HG03280 (cell line): ENCODE data around the gene HEXD.
"Not testable (repeated sequence)": the region's sequence is repeated elsewhere in the genome, so short reads cannot be mapped to it uniquely, and the experiment has no call there.

ENCODE experiments used
- ATAC-seq: cut with Tn5 transposase; IDR thresholded peaks from one replicate; pipeline ENCODE4 v1.9.1; 2021; ENCODE audit warnings: mild to moderate bottlenecking, moderate library complexity; ENCODE audit not compliant: unreplicated experiment

Gene HEXD

DNA sequence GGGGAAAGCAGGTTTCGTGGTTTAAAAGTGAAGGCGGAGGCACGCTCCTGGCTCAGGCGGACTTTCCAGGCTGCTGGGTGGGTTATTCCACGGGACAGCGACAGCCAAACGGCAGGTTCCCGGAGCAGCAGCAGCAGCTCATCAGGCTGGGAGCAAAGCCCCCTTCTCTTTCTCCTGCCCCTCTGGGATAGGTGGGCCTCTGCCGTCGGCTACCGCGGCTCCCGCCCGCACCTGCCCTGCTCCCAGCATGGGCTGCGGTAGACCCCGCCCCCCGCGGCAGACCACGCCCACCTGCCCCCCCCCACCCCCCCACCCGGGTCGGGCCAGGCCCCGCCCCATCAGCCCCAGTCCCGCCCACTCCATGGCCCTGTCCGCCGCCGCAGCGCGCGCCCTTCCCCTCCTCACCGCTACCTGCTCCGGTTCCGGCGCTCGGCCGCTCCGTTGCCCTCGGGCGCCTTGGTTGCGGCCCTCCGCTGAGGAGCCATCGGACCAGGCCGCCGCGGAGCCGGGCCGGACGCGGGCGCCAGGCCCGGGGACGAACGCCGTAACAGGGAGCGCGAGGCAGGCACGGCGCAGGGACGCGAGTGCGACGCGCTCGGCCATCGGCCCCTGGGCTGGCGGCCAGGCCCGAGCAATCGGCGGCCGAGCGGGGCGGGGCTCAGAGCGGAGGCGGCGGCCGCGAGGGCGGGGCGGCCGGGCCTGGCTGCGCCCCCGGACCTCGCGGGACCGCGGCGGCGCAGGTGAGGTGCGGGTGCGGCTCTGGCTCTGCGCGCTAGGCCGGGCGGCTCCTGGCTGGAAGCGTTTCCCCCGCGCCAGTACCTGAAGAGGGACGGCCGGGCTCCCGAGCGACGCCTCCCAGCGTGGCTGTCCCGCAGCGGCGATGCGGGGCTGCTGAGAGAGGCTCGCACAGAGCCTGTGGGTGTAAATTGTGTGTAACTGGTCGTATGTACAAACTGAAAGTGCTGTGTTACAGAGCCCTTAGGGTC is at the start of gene HEXD, which contains the start of gene OGFOD3:
TSS of gene HEXD (plus strand) at position 347 of the 986 bp plus-strand sequence. CDS start 1,453 bp downstream, outside the sequence.
TSS of gene OGFOD3 (minus strand) at position 586 of the 986 bp plus-strand sequence. CDS start at position 485, 101 bp downstream.
- ATAC-seq = peak; percentile 89

- no peak for ATAC-seq
Observed at GRCh38 chr17:82369211-82369610, 48.9 kb upstream of the HEXD start.

GRCh38 chr17:82370471-82371332 is 47.4 kb upstream of the HEXD start:
- peak; percentile 57 for ATAC-seq

GRCh38 chr17:82371333-82372248 is 46.6 kb upstream of the HEXD start, which contains the start of gene UTS2R:
TSS of gene UTS2R (plus strand) at chr17:82371765. CDS start at chr17:82374325, 2,560 bp downstream.
- no peak for ATAC-seq

- no peak for ATAC-seq
Observed at GRCh38 chr17:82372249-82373071, 45.7 kb upstream of the HEXD start.

- not testable (repeated sequence) for ATAC-seq
Observed at GRCh38 chr17:82373072-82373452, 45.1 kb upstream of the HEXD start.

DNA sequence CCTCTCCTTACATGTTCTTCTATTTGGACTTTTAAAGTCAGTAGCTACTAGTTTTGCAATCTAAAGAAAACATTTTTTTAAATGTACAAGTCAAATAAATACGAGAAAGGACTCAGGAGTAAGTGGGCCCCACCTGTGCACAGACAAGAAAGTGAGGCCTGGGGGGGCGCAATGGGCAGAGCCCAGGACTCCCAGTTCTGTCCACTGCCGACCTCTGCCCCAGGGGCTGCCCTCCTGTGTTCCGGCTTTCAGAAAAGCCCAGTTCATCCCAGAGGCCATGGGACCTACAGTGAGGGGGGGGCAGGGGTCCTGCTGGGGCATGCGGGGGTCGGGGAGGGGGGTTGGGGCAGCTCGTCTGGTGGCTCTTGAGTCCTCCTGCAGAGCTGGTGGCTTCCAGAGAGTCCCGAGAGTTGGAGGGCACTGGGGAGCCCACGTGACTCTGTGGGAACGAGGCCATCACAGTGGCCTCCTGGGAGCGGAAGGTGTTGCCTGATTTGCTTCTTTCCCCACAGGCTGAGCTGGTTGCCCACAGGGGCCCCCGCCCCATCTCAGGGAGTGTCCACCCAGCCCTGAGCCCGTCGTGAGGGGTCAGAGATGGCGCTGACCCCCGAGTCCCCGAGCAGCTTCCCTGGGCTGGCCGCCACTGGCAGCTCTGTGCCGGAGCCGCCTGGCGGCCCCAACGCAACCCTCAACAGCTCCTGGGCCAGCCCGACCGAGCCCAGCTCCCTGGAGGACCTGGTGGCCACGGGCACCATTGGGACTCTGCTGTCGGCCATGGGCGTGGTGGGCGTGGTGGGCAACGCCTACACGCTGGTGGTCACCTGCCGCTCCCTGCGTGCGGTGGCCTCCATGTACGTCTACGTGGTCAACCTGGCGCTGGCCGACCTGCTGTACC is 44.2 kb upstream of the HEXD start:
- no peak for ATAC-seq

DNA sequence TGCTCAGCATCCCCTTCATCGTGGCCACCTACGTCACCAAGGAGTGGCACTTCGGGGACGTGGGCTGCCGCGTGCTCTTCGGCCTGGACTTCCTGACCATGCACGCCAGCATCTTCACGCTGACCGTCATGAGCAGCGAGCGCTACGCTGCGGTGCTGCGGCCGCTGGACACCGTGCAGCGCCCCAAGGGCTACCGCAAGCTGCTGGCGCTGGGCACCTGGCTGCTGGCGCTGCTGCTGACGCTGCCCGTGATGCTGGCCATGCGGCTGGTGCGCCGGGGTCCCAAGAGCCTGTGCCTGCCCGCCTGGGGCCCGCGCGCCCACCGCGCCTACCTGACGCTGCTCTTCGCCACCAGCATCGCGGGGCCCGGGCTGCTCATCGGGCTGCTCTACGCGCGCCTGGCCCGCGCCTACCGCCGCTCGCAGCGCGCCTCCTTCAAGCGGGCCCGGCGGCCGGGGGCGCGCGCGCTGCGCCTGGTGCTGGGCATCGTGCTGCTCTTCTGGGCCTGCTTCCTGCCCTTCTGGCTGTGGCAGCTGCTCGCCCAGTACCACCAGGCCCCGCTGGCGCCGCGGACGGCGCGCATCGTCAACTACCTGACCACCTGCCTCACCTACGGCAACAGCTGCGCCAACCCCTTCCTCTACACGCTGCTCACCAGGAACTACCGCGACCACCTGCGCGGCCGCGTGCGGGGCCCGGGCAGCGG is 43.4 kb upstream of the HEXD start:
- no peak for ATAC-seq

GRCh38 chr17:82375359-82376041 is 42.6 kb upstream of the HEXD start:
- ATAC-seq = no peak

DNA sequence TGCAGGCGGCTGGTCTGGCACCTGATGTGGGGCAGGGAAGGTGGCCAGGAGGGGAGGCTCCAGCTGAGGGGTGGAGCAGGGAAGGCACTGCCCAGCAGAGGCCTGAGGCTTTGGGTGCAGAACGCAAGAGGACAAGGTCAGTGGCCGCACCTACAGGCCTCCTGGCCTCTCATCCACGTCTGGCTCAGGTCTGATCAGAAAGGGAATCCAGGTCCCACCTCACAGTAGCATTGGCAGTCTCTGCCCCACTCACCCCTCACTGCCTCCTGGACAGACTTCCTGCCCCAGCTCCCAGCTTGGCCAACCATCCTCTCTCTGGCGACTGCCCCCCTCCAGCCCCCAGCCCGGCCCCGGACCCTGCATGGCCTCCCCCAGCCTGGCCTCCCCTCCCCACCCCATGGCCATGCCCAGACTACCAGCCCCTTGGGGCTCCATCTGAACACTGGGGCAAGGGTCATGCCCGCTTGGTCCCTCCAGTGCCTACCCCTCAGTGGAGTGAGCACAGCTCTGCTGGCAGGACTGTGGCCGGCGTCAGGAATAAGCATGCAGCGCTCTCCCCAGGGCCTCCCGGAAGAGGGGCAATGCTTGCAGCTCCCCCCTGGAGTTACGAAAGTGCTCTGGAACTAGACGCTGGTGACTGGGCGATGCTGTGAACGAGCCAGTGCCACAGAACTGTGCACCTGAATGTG is 42.0 kb upstream of the HEXD start:
- no peak for ATAC-seq

DNA sequence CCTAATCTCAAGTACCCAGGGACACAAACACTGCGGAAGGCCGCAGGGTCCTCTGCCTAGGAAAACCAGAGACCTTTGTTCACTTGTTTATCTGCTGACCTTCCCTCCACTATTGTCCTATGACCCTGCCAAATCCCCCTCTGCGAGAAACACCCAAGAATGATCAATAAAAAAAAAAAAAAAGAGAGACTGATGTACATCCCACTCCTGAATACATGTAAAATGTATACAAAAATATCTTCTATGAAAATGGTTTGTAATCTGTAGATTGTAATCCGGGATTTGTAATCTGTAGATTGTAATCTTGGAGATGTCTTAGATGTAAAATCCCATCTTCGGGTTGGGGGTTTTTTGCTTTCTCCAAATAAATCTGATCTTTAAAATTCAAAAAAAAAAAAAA is 40.9 kb upstream of the HEXD start:
- ATAC-seq = not testable (repeated sequence)

GRCh38 chr17:82377924-82378740 is 40.0 kb upstream of the HEXD start:
- no peak for ATAC-seq

DNA sequence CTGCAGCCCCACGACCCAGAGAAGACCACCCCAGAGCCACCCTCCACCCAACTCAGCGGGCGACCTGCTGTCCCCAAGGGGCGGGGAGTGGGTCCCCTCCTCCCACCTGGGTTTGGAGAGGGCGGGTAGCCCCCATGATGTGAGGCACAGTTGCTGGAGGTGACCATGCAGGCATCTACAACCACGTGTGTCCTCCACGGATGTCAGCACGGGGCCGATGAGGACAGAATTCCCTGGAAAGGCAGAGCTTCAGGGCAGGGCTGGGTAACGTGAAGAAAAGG is 39.5 kb upstream of the HEXD start:
- no peak for ATAC-seq

GRCh38 chr17:82380860-82381702 is 37.1 kb upstream of the HEXD start:
- ATAC-seq = no peak

GRCh38 chr17:82381703-82382009 is 36.5 kb upstream of the HEXD start:
- not testable (repeated sequence) for ATAC-seq
